SH-SY5Y (cell line): Measurements from ENCODE around the gene NTRK2.

ENCODE experiments used
- GATA2 ChIP-seq: IDR thresholded peaks from 2 replicates; pipeline ENCODE4 v1.6.1; 2011; ENCODE audit warnings: mild to moderate bottlenecking, low read depth, low read length
- GATA3 ChIP-seq: IDR thresholded peaks from 2 replicates; pipeline ENCODE4 v1.6.1; 2011; ENCODE audit warnings: low read depth, mild to moderate bottlenecking, low read length, moderate library complexity

GRCh38 chr9:84723426-84723825 lies 53.9 kb downstream of the NTRK2 start:
- no peak for TF ChIP-seq GATA2
- TF ChIP-seq GATA3: no peak
